HG03521 (cell line): ENCODE measurements around the gene ADARB2.
"Not testable (repeated sequence)": the region's sequence is repeated elsewhere in the genome, so short reads cannot be mapped to it uniquely, and the experiment has no call there.

ENCODE experiments used
- ATAC-seq: cut with Tn5 transposase; IDR thresholded peaks from one replicate; pipeline ENCODE4 v1.9.1; 2021; ENCODE audit warnings: mild to moderate bottlenecking, moderate library complexity; ENCODE audit not compliant: unreplicated experiment

The ADARB2 gene

GRCh38 chr10:1449572-1450205, 287.6 kb downstream of the ADARB2 start:
- ATAC-seq, result no peak

- ATAC-seq, result no peak
Measured at GRCh38 chr10:1449021-1449420, 288.3 kb downstream of the ADARB2 start.

GRCh38 chr10:1448252-1448930, 288.9 kb downstream of the ADARB2 start:
- no peak for ATAC-seq

GRCh38 chr10:1444826-1445225, 292.5 kb downstream of the ADARB2 start:
- no peak for ATAC-seq

GRCh38 chr10:1440897-1441296, 296.4 kb downstream of the ADARB2 start:
- ATAC-seq, result no peak

GRCh38 chr10:1434912-1435692, 302.2 kb downstream of the ADARB2 start:
- ATAC-seq, result no peak

- ATAC-seq, result no peak
Measured at GRCh38 chr10:1434202-1434601, 303.1 kb downstream of the ADARB2 start.

- ATAC-seq, result no peak
Measured at GRCh38 chr10:1432161-1432560, 305.2 kb downstream of the ADARB2 start.

- no peak for ATAC-seq
Measured at GRCh38 chr10:1431229-1431628, 306.1 kb downstream of the ADARB2 start.

- ATAC-seq, result not testable (repeated sequence)
Measured at GRCh38 chr10:1427521-1428186, 309.7 kb downstream of the ADARB2 start.

- ATAC-seq, result no peak
Measured at GRCh38 chr10:1426786-1427185, 310.5 kb downstream of the ADARB2 start.

- peak; percentile 63 for ATAC-seq
Measured at GRCh38 chr10:1425879-1426278, 311.4 kb downstream of the ADARB2 start.

- ATAC-seq, result no peak
Measured at GRCh38 chr10:1424648-1425047, 312.7 kb downstream of the ADARB2 start.

GRCh38 chr10:1423676-1424253, 313.6 kb downstream of the ADARB2 start:
- no peak for ATAC-seq

- ATAC-seq, result no peak
Measured at GRCh38 chr10:1422275-1422674, 315.1 kb downstream of the ADARB2 start.

- ATAC-seq, result peak; percentile 89
Measured at GRCh38 chr10:1420661-1421362, 316.5 kb downstream of the ADARB2 start.

- ATAC-seq, result no peak
Measured at GRCh38 chr10:1419796-1420610, 317.3 kb downstream of the ADARB2 start.

GRCh38 chr10:1418031-1418550, 319.2 kb downstream of the ADARB2 start:
- no peak for ATAC-seq

- ATAC-seq, result no peak
Measured at GRCh38 chr10:1417574-1417973, 319.8 kb downstream of the ADARB2 start.
